Measurements from ENCODE around the gene BCLAF1.

The BCLAF1 gene

DNA sequence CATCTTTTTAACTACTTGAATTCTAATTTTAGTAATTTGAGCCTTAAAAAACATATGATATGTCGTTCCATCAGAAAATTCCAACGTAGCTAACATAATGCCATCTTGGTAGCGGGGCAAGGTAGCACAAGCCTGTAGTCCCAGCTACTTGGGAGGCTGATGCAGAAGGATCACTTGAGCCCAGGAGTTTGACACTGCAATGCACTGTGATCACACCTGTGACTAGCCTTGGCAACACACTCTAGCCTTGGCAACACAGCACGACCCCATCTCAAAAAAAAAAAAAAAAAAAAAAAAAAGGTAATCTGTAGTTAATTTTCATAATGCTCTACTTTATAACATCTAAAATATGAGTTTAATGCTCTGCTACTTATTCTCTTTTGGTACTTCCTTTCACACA is 6.7 kb downstream of the BCLAF1 start:
- no peaks in the 10 kb centered on the region for H3K9me3 ChIP-seq (ENCODE audit: control insufficient read depth, low read length)
- no peak overlapping the region for H3K27ac ChIP-seq (ENCODE audit: insufficient read depth, low read depth, low read length, poor library complexity, severe bottlenecking)
- H3K36me3 ChIP-seq (ENCODE audit: control insufficient read depth, insufficient read depth, low read length), result peaks cover 10% of the 10 kb centered on the region
- no peaks in the 10 kb centered on the region for H3K27me3 ChIP-seq (ENCODE audit: control insufficient read depth, insufficient read depth, low read length, poor library complexity, severe bottlenecking)
- H3K4me1 ChIP-seq (ENCODE audit: control insufficient read depth, insufficient read depth, low read length), result peaks cover 5% of the 10 kb centered on the region
- WGBS, 2 experiments, result 96 to 98% methylated on average over 3 of the region's 4 CpGs
- no peak overlapping the region for H3K4me3 ChIP-seq (ENCODE audit: insufficient read depth, low read depth, low read length)

DNA sequence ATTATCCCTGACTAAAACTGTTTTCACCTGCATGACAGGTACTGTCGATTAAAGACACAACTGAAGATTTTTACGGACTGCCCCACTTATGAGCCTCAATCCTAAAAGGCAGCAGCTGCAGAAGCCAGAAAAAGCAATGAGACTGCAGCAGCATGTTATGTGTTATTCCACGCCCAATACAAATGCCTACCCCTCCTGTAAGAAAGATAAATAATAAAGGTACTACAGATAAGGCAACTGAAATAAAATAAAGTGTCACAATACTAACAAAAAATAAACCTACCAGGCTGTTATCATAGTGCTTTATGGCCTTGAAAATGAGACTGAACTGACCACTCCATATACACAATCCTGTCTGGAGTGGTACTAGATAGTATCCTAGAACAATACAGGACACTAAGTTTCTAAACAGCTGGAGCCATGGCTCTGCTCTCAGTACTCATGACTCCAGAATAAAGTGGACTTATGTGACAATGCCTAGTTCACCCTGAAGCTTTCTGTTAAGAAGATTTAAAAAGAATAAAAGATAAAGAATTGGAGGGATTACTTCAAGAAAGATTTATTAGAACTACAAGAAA is 9.5 kb downstream of the BCLAF1 start:
- Histone ChIP-seq H3K4me1 (ENCODE audit: control insufficient read depth, insufficient read depth, low read length) (peaks cover 5% of the 10 kb centered on the region), H3K27me3 (ENCODE audit: control insufficient read depth, insufficient read depth, low read length, poor library complexity, severe bottlenecking) (no peaks in the 10 kb centered on the region), H3K9me3 (ENCODE audit: control insufficient read depth, low read length) (no peaks in the 10 kb centered on the region), H3K4me3 (ENCODE audit: insufficient read depth, low read depth, low read length) (no peak overlapping the region), H3K36me3 (ENCODE audit: control insufficient read depth, insufficient read depth, low read length) (peaks cover 10% of the 10 kb centered on the region), H3K27ac (ENCODE audit: insufficient read depth, low read depth, low read length, poor library complexity, severe bottlenecking) (no peak overlapping the region)
- WGBS, 2 experiments, result 96 to 98% methylated on average over 2 to 3 of the region's 3 CpGs

DNA sequence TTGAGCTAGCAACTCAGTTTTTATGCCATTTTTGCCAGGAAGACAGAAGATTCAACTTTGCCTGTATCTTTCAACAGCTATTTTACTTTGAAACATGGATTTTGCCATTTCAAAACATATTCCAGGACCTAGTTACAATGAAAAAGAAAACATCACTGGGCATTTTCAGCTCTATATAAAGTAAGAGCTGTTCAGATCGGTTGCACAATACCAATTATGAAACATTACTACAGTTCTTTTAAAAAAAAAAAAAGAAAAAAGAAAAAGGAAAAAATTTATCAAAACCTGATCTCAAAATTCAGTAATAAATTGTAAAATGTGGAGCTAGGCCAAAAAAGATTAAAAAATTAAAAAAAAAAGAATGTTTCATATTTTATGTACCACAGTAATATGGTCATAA is 15.6 kb downstream of the BCLAF1 start:
- no peak overlapping the region for H3K4me3 ChIP-seq (ENCODE audit: insufficient read depth, low read depth, low read length)
- H3K27me3 ChIP-seq (ENCODE audit: control insufficient read depth, insufficient read depth, low read length, poor library complexity, severe bottlenecking), result no peaks in the 10 kb centered on the region
- H3K9me3 ChIP-seq (ENCODE audit: control insufficient read depth, low read length), result no peaks in the 10 kb centered on the region
- no peaks in the 10 kb centered on the region for H3K4me1 ChIP-seq (ENCODE audit: control insufficient read depth, insufficient read depth, low read length)
- H3K27ac ChIP-seq (ENCODE audit: insufficient read depth, low read depth, low read length, poor library complexity, severe bottlenecking), result no peak overlapping the region
- WGBS, 2 experiments, result no CpG with 5 or more reads among the region's 1 CpG
- H3K36me3 ChIP-seq (ENCODE audit: control insufficient read depth, insufficient read depth, low read length), result peaks cover 43% of the 10 kb centered on the region

DNA sequence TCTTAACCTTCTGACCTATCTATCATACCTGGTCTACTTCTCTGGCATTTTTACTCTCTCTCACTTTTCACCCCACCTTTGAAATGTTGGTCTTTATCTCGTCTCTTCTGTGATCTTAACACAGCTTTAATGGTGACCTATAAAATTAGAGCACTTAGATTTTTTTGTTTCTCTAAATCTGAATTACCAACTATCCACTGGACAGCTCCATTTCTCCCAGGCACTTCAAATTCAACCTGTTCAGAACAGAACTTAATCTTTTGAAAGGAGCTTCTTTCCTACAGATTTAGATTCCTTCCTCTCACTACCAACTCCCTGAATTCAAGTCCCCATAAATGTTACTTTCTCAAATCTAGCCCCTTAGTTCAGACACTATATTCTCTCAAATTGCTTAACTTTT is 24.5 kb downstream of the BCLAF1 start:
- no peaks in the 10 kb centered on the region for H3K4me1 ChIP-seq (ENCODE audit: control insufficient read depth, insufficient read depth, low read length)
- 90 to 100% methylated on average over 1 of the region's 1 CpG for WGBS, 2 experiments
- no peaks in the 10 kb centered on the region for H3K9me3 ChIP-seq (ENCODE audit: control insufficient read depth, low read length)
- no peak overlapping the region for H3K4me3 ChIP-seq (ENCODE audit: insufficient read depth, low read depth, low read length)
- peaks cover 57% of the 10 kb centered on the region for H3K36me3 ChIP-seq (ENCODE audit: control insufficient read depth, insufficient read depth, low read length)
- no peak overlapping the region for H3K27ac ChIP-seq (ENCODE audit: insufficient read depth, low read depth, low read length, poor library complexity, severe bottlenecking)
- no peaks in the 10 kb centered on the region for H3K27me3 ChIP-seq (ENCODE audit: control insufficient read depth, insufficient read depth, low read length, poor library complexity, severe bottlenecking)

DNA sequence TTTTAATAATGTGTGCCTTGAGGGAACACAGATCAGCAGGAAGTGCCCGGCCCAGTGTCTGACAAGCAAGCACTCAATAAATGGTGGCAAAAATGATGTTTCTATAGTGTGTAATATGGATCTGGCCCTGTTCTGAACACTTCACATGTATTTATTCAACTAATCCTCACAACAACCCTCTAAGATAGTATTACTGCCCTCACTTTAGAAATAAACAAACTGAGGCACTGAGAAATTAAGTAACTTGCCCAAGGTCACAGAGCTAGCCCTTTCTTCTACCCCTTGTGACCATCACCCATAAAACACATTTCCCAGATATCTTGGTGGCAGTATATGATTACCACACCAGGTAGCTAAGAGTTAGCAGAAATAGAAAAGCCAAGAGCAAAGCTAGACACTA is 26.7 kb downstream of the BCLAF1 start:
- peaks cover 40% of the 10 kb centered on the region for H3K36me3 ChIP-seq (ENCODE audit: control insufficient read depth, insufficient read depth, low read length)
- no peaks in the 10 kb centered on the region for H3K4me1 ChIP-seq (ENCODE audit: control insufficient read depth, insufficient read depth, low read length)
- no peak overlapping the region for H3K4me3 ChIP-seq (ENCODE audit: insufficient read depth, low read depth, low read length)
- H3K27ac ChIP-seq (ENCODE audit: insufficient read depth, low read depth, low read length, poor library complexity, severe bottlenecking), result no peak overlapping the region
- no peaks in the 10 kb centered on the region for H3K27me3 ChIP-seq (ENCODE audit: control insufficient read depth, insufficient read depth, low read length, poor library complexity, severe bottlenecking)
- H3K9me3 ChIP-seq (ENCODE audit: control insufficient read depth, low read length), result no peaks in the 10 kb centered on the region
- WGBS, 2 experiments, result 100% methylated on average over 1 of the region's 1 CpG

DNA sequence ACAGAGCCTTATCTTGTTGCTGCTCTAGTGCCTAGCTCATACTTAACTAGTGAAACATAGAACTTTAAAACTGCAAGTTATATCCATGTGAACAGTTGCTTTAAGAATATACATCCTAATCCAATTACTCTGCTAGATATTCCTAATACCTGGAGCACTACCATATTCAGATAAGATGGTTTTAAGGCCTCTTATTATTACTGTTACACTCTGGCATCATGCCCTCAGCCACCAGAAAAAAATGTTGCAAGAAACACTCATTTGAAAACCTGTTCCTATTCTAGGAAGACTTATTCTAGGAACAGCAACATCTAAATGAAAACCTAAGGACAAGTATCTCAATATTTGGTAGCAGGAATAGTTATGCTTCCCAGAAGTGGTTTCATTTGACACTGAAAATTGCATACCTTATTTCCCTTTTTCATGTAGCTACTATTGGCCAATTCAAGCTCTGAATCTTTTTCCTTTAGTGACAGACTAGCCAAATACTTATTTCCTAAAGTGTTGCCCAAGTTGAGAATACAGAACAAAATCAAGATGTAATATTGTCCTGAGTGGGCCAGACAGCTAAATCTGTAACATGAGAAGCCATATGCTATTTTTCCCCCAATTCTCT is 34.7 kb downstream of the BCLAF1 start:
- Histone ChIP-seq H3K27me3 (ENCODE audit: control insufficient read depth, insufficient read depth, low read length, poor library complexity, severe bottlenecking) (no peaks in the 10 kb centered on the region), H3K4me3 (ENCODE audit: insufficient read depth, low read depth, low read length) (no peak overlapping the region), H3K27ac (ENCODE audit: insufficient read depth, low read depth, low read length, poor library complexity, severe bottlenecking) (no peak overlapping the region), H3K36me3 (ENCODE audit: control insufficient read depth, insufficient read depth, low read length) (no peaks in the 10 kb centered on the region), H3K9me3 (ENCODE audit: control insufficient read depth, low read length) (no peaks in the 10 kb centered on the region), H3K4me1 (ENCODE audit: control insufficient read depth, insufficient read depth, low read length) (no peaks in the 10 kb centered on the region)

DNA sequence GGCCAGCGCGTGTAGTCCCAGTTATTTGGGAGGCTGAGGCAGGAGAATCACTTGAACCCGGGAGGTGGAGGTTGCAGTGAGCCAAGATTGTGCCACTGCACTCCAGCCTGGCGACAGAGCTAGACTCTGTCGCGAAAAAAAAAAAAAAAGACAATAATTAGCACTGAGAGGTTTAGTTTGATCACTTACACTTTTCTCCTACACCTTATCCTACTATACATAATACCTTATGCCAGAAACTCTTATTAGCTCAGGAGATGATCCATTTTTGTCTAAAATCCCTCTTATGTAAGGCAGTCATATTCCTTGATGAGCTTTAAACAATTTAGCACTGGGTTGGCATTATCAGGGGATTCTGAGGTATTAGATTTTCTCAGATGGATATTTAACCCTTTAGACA is 35.9 kb downstream of the BCLAF1 start:
- H3K4me3 ChIP-seq (ENCODE audit: insufficient read depth, low read depth, low read length), result no peak overlapping the region
- H3K27ac ChIP-seq (ENCODE audit: insufficient read depth, low read depth, low read length, poor library complexity, severe bottlenecking), result no peak overlapping the region
- no peaks in the 10 kb centered on the region for H3K27me3 ChIP-seq (ENCODE audit: control insufficient read depth, insufficient read depth, low read length, poor library complexity, severe bottlenecking)
- H3K36me3 ChIP-seq (ENCODE audit: control insufficient read depth, insufficient read depth, low read length), result no peaks in the 10 kb centered on the region
- peaks cover 3% of the 10 kb centered on the region for H3K4me1 ChIP-seq (ENCODE audit: control insufficient read depth, insufficient read depth, low read length)
- 87 to 88% methylated on average over 6 of the region's 6 CpGs for WGBS, 2 experiments
- no peaks in the 10 kb centered on the region for H3K9me3 ChIP-seq (ENCODE audit: control insufficient read depth, low read length)

DNA sequence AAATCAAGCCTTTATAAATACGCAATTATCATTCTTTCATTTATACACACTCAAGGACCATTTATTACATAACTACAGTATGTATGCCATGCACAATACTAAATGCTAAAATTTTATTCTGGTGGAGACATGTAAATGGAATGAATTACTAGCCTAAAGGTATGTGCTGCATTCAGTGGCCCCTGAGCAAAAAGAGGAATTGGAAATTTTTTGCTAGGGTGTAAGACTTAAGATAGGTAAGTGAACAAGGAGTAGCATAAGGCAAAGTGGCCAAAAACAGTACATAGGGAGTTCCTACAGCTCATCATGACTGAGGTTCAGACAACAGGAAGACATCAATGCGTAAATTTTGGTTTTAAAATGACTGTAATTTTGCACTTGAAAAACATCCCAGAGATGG is 37.2 kb downstream of the BCLAF1 start:
- Histone ChIP-seq H3K4me3 (ENCODE audit: insufficient read depth, low read depth, low read length) (no peak overlapping the region), H3K36me3 (ENCODE audit: control insufficient read depth, insufficient read depth, low read length) (no peaks in the 10 kb centered on the region), H3K9me3 (ENCODE audit: control insufficient read depth, low read length) (no peaks in the 10 kb centered on the region), H3K4me1 (ENCODE audit: control insufficient read depth, insufficient read depth, low read length) (peaks cover 3% of the 10 kb centered on the region), H3K27ac (ENCODE audit: insufficient read depth, low read depth, low read length, poor library complexity, severe bottlenecking) (no peak overlapping the region), H3K27me3 (ENCODE audit: control insufficient read depth, insufficient read depth, low read length, poor library complexity, severe bottlenecking) (no peaks in the 10 kb centered on the region)
- 84 to 99% methylated on average over 2 of the region's 2 CpGs for WGBS, 2 experiments

DNA sequence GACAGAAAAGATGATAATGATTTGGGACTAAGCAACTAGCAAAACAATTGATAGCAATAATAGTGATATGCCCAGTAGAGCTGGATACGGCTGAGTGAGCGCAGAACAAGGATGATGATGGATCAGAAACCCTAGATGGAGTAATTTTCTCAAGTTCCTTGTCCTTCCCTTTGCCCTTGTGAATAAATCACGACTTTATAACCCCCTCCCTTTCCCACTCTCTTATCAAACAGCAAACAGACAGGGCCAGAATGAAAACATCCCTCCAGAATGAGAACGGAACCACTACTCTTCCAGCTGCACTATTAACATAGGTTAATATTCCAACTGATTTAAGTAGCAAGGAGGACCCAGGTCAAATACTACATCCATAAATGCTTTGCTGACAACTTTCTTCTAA is 38.3 kb downstream of the BCLAF1 start:
- H3K9me3 ChIP-seq (ENCODE audit: control insufficient read depth, low read length), result no peaks in the 10 kb centered on the region
- no peaks in the 10 kb centered on the region for H3K36me3 ChIP-seq (ENCODE audit: control insufficient read depth, insufficient read depth, low read length)
- no peak overlapping the region for H3K4me3 ChIP-seq (ENCODE audit: insufficient read depth, low read depth, low read length)
- peaks cover 3% of the 10 kb centered on the region for H3K4me1 ChIP-seq (ENCODE audit: control insufficient read depth, insufficient read depth, low read length)
- WGBS, 2 experiments, result 64 to 66% methylated on average over 4 of the region's 4 CpGs
- no peaks in the 10 kb centered on the region for H3K27me3 ChIP-seq (ENCODE audit: control insufficient read depth, insufficient read depth, low read length, poor library complexity, severe bottlenecking)
- no peak overlapping the region for H3K27ac ChIP-seq (ENCODE audit: insufficient read depth, low read depth, low read length, poor library complexity, severe bottlenecking)

DNA sequence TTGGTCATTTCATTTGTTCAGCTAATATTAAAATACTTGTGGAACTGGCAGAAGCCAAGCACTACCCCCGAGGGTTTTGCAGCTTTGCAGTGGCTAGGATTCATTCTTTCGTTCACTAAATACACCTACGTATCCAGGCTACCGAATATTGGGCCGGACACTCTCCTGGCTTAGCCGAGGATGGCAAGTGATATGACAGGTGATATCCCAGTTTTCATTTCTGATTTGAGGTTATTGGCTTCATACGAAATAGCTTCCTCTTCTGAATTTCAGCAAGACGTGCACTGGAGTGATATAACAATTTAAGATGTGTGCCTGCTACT is 39.0 kb downstream of the BCLAF1 start:
- 8 to 17% methylated on average over 7 to 8 of the region's 8 CpGs for WGBS, 2 experiments
- H3K4me1 ChIP-seq (ENCODE audit: control insufficient read depth, insufficient read depth, low read length), result peaks cover 3% of the 10 kb centered on the region
- peak overlapping the region; percentile 76 for H3K4me3 ChIP-seq (ENCODE audit: insufficient read depth, low read depth, low read length)
- no peaks in the 10 kb centered on the region for H3K9me3 ChIP-seq (ENCODE audit: control insufficient read depth, low read length)
- no peak overlapping the region for H3K27ac ChIP-seq (ENCODE audit: insufficient read depth, low read depth, low read length, poor library complexity, severe bottlenecking)
- no peaks in the 10 kb centered on the region for H3K36me3 ChIP-seq (ENCODE audit: control insufficient read depth, insufficient read depth, low read length)
- H3K27me3 ChIP-seq (ENCODE audit: control insufficient read depth, insufficient read depth, low read length, poor library complexity, severe bottlenecking), result no peaks in the 10 kb centered on the region

Data from ectodermal cell (in vitro differentiated cells).